K562 (cell line): ENCODE results near the gene TRIOBP. TPM values are rescaled to one million over a fixed set of nuclear protein-coding genes. Genes with fewer than 3 reads are reported as not detected.

Source experiments
- ATAC-seq: fragments of 200-7000 bp; cut with Tn5 transposase; 3 replicates; pipeline ENCODE4 v1.9.1; 2020; ENCODE audit warnings: moderate library complexity
- BruUV-seq: library from RNA; stranded (reverse); fragments of 400-500 nt; replicated peaks from 2 replicates; lab custom pipeline; 2021; lab: Mats Ljungman, UMichigan
- CTCF ChIA-PET: fragments of 300-600 bp; formaldehyde crosslinking; extraction: SDS; loops from one replicate; lab custom pipeline; 2021; ENCODE audit warnings: low intra/inter-chr PET ratio; lab: Yijun Ruan, JAX
- POLR2A ChIA-PET: fragments of 300-600, 350-650 bp; sonication (Branson Sonifier 250); formaldehyde crosslinking; extraction: SDS; loops from one replicate; lab custom pipeline; 2021; ENCODE audit warnings: antibody characterized with exemption, inconsistent platforms; lab: Yijun Ruan, JAX
- DNase-seq, 4 experiments: peaks; one replicate each; pipeline versions ENCODE4 v3.0.0 to v3.0.0-alpha.2; 2011 to 2018; ENCODE audit warnings: low spot score in 3 of 4, mixed read lengths in 3 of 4; ENCODE audit errors: extremely low read depth in 1 of 4
- FAIRE-seq: peaks from 2 replicates; lab custom pipeline; 2011; peaks lifted over from hg19 to GRCh38; lab: Jason Lieb, UNC
- H2AFZ ChIP-seq: 2 replicates; pipeline ENCODE4 v1.6.0; 2011; ENCODE audit warnings: low read depth, low read length, control low read depth, inconsistent platforms
- H3K27ac ChIP-seq: fragments of 200-600 bp; 3 replicates; pipeline ENCODE4 v1.8.0; 2011; ENCODE audit warnings: low read depth, mild to moderate bottlenecking, control low read depth, inconsistent platforms, low read length, moderate library complexity, mixed read lengths; ENCODE audit errors: extremely low read depth
- H3K27me3 ChIP-seq, 2 experiments: fragments of 300-600 bp in 1 of 2; 2 replicates in 1 of 2; 3 replicates in 1 of 2; pipeline versions ENCODE4 v1.6.0 to v1.8.0; 2011; ENCODE audit warnings: inconsistent platforms in 2 of 2, low read length in 2 of 2, mild to moderate bottlenecking in 1 of 2, mixed read lengths in 1 of 2, moderate library complexity in 1 of 2; ENCODE audit not compliant: control insufficient read depth in 2 of 2, insufficient read depth in 2 of 2
- H3K36me3 ChIP-seq: fragments of 300-600 bp; 3 replicates; pipeline ENCODE4 v1.8.0; 2011; ENCODE audit warnings: mild to moderate bottlenecking, low read length, inconsistent platforms; ENCODE audit not compliant: control insufficient read depth, insufficient read depth
- H3K4me1 ChIP-seq, 2 experiments: fragments of 200-600 bp in 1 of 2; replicated peaks in 1 of 2; 2 replicates in 1 of 2; 3 replicates in 1 of 2; pipeline versions ENCODE4 v1.5.1 to v1.8.0; 2011; ENCODE audit warnings: inconsistent platforms in 2 of 2, low read length in 2 of 2, mild to moderate bottlenecking in 1 of 2, mixed read lengths in 1 of 2, moderate library complexity in 1 of 2; ENCODE audit not compliant: control insufficient read depth in 2 of 2, insufficient read depth in 2 of 2
- H3K4me2 ChIP-seq: 2 replicates; pipeline ENCODE4 v1.6.1; 2011; ENCODE audit warnings: low read length, control low read depth, inconsistent platforms, mixed read lengths; ENCODE audit not compliant: insufficient read depth
- H3K4me3 ChIP-seq: fragments of 200-600 bp; sonication (generic), shearing (Covaris generic); 2 replicates; pipeline ENCODE4 v1.5.1; 2016; ENCODE audit warnings: control low read depth, inconsistent platforms
- H3K79me2 ChIP-seq: fragments of 200-600 bp; 3 replicates; pipeline ENCODE4 v1.8.0; 2011; ENCODE audit warnings: low read length, inconsistent platforms; ENCODE audit not compliant: control insufficient read depth, insufficient read depth
- H3K9ac ChIP-seq, 2 experiments: 2 replicates each; pipeline versions ENCODE4 v1.6.0 to v1.6.1; 2011; ENCODE audit warnings: low read depth in 2 of 2, low read length in 2 of 2, control low read depth in 1 of 2, inconsistent platforms in 1 of 2, mild to moderate bottlenecking in 1 of 2, mixed read lengths in 1 of 2; ENCODE audit not compliant: insufficient read depth in 1 of 2
- H3K9me1 ChIP-seq: one replicate; pipeline ENCODE4 v1.6.0; 2011; ENCODE audit warnings: inconsistent platforms, mild to moderate bottlenecking, low read length, moderate library complexity; ENCODE audit not compliant: control insufficient read depth, insufficient read depth
- H3K9me3 ChIP-seq: replicated peaks from 2 replicates; pipeline ENCODE4 v1.5.1; 2011; ENCODE audit warnings: low read depth, low read length, inconsistent platforms; ENCODE audit not compliant: control insufficient read depth, insufficient read depth
- H4K20me1 ChIP-seq: replicated peaks from 2 replicates; pipeline ENCODE4 v1.6.1; 2011; ENCODE audit warnings: low read length, inconsistent platforms, mixed read lengths; ENCODE audit not compliant: control insufficient read depth, insufficient read depth
- ARID1B ChIP-seq: fragments of 450-650 bp; IDR thresholded peaks from 2 replicates; pipeline ENCODE4 v1.6.1; 2016; ENCODE audit warnings: antibody characterized with exemption, mild to moderate bottlenecking, inconsistent platforms
- CEBPG ChIP-seq, 3 experiments: fragments of 200-800 bp in 1 of 3; sonication (Bioruptor generic) in 1 of 3; sonication (generic) in 1 of 3; formaldehyde crosslinking in 1 of 3; IDR thresholded peaks in 2 of 3; conservative IDR thresholded peaks in 1 of 3; 2 replicates each; pipeline versions ENCODE4 v1.6.1 to v1.8.0; 2016 to 2022; ENCODE audit warnings: missing compliant biosample characterization in 2 of 3, missing genetic modification characterization in 2 of 3, mild to moderate bottlenecking in 1 of 3, missing genetic modification reagents in 1 of 3
- DACH1 ChIP-seq: fragments of 450-650 bp; IDR thresholded peaks from 2 replicates; pipeline ENCODE4 v1.6.1; 2018; ENCODE audit not compliant: partially characterized antibody
- DIDO1 ChIP-seq: fragments of 450-650 bp; IDR thresholded peaks from 2 replicates; pipeline ENCODE4 v1.6.1; 2016; ENCODE audit warnings: low read depth, missing biosample characterization, missing genetic modification characterization
- E2F1 ChIP-seq: sonication (generic); formaldehyde crosslinking; IDR thresholded peaks from 2 replicates; pipeline ENCODE4 v1.8.1; 2023; ENCODE audit warnings: mild to moderate bottlenecking, missing genetic modification reagents, moderate library complexity
- FIP1L1 ChIP-seq: fragments of 200-400 bp; formaldehyde crosslinking; IDR thresholded peaks from 2 replicates; pipeline ENCODE4 v1.6.1; 2018; ENCODE audit warnings: mild to moderate bottlenecking, low read depth, low read length; ENCODE audit not compliant: poor library complexity, severe bottlenecking
- GABPB1 ChIP-seq: sonication (generic); formaldehyde crosslinking; IDR thresholded peaks from 2 replicates; pipeline ENCODE4 v1.8.0; 2022; ENCODE audit warnings: mild to moderate bottlenecking, missing genetic modification reagents
- GATAD2B ChIP-seq: fragments of 450-650 bp; IDR thresholded peaks from 2 replicates; pipeline ENCODE4 v1.6.1; 2017; ENCODE audit warnings: mild to moderate bottlenecking, borderline replicate concordance
- MAFG ChIP-seq: fragments of 450-650 bp; conservative IDR thresholded peaks from 2 replicates; pipeline ENCODE4 v1.6.1; 2016; ENCODE audit warnings: missing genetic modification characterization, missing compliant biosample characterization
- MBD2 ChIP-seq: sonication (generic); IDR thresholded peaks from 2 replicates; pipeline ENCODE4 v1.6.1; 2016; ENCODE audit warnings: low read depth, borderline replicate concordance
- PHB2 ChIP-seq: fragments of 450-650 bp; IDR thresholded peaks from 2 replicates; pipeline ENCODE4 v1.6.1; 2017; ENCODE audit warnings: low read depth
- RBBP5 ChIP-seq: fragments of 200-600 bp; sonication (generic); IDR thresholded peaks from 2 replicates; pipeline ENCODE4 v1.6.1; 2012; ENCODE audit warnings: borderline replicate concordance, mild to moderate bottlenecking, low read length, control low read depth, inconsistent platforms; ENCODE audit not compliant: insufficient read depth, poor library complexity, severe bottlenecking
- TBL1XR1 ChIP-seq, 2 experiments: IDR thresholded peaks; 2 replicates each; pipeline ENCODE4 v1.6.1; 2012; ENCODE audit warnings: improper control_type of control experiment in 2 of 2, low read length in 2 of 2, mild to moderate bottlenecking in 1 of 2
- ZNF12 ChIP-seq: sonication (generic); formaldehyde crosslinking; IDR thresholded peaks from 2 replicates; pipeline ENCODE4 v1.4.0; 2020; ENCODE audit warnings: mild to moderate bottlenecking, missing genetic modification reagents
- ZNF76 ChIP-seq: fragments of 250-450 bp; sonication (Bioruptor Pico); IDR thresholded peaks from 2 replicates; pipeline ENCODE4 v1.4.0; 2020; ENCODE audit warnings: mild to moderate bottlenecking, moderate library complexity, borderline replicate concordance
- WGBS: fragments of 100-300 bp; shearing (Covaris generic); methylation state at CpG from one replicate; pipeline ENCODE4 v1.1.6; 2016; ENCODE audit warnings: low coverage, mixed read lengths; ENCODE audit not compliant: insufficient coverage; ENCODE audit errors: missing lambda C conversion rate; 5-methylcytosine and 5-hydroxymethylcytosine counted together
- in situ Hi-C: fragments of 300-500 bp; cut with MboI; formaldehyde crosslinking; loops from 4 replicates; pipeline ENCODE4 v1.15.0; 2018; ENCODE audit warnings: inconsistent platforms, mixed read lengths
- intact Hi-C: fragments of 100-400 bp; cut with micrococcal nuclease; formaldehyde crosslinking; loops from 2 replicates; pipeline ENCODE4 v1.14.2; 2022
- polyA plus RNA-seq, 8 experiments: library from polyadenylated mRNA; depleted of rRNA in 4 of 8; stranded (reverse) in 5 of 8; unstranded in 3 of 8; fragments of >200 nt; fragmentation: Nextera tagmentation in 2 of 8; fragmentation: Illumina TruSeq in 1 of 8; extraction: Ambion mirVana in 2 of 8; extraction: Trizol in 1 of 8; gene quantifications; 2 replicates each; pipeline versions ENCODE4 v1.2.1 to v1.2.3, GENCODE V29; 2011 to 2014; ENCODE audit warnings: inconsistent platforms in 1 of 8, missing spikeins in 1 of 8
- total RNA-seq, 7 experiments: library from RNA; depleted of rRNA in 6 of 7; stranded (reverse); fragments of >200 nt in 6 of 7; fragmentation: Illumina TruSeq in 2 of 7; extraction: Trizol in 2 of 7; gene quantifications; 2 replicates each; pipeline versions ENCODE4 v1.2.1 to v1.2.3, GENCODE V29; 2011 to 2021; ENCODE audit warnings: low replicate concordance in 1 of 7
- TF ChIP-seq, protein P1 (sequence below), 2 experiments: fragments of 150-350 bp in 1 of 2; IDR thresholded peaks; 2 replicates each; pipeline ENCODE4 v1.6.1; 2012 to 2016; ENCODE audit warnings: low read depth in 2 of 2, low read length in 2 of 2, mild to moderate bottlenecking in 1 of 2, moderate library complexity in 1 of 2

The TRIOBP gene
- total and polyA plus RNA-seq, 9 of the 15 experiments (the other 6 are each of a cell fraction or from before 2014, with no cell fraction given) = 0.24 to 13.8 (median 5.5) TPM

GRCh38 chr22:37807410-37808293 lies 110.8 kb downstream of the TRIOBP start, which contains the start of gene GCAT:
Gene GCAT (plus strand): TSS chr22:37807934. CDS start chr22:37807968, 34 bp downstream.
- BruUV-seq = no TSS peak
- peak within 1 kb of the TSS; percentile 64 for H3K4me3 ChIP-seq
- peak within 1 kb of the TSS; percentile 93 for H2AFZ ChIP-seq
- POLR2A ChIA-PET = interaction anchor here (0.5 to 4.5 kb wide), 7 partner anchors 10 to 89 kb away, joined by 3 to 34 read pairs (median 4); partner anchors contain the start of gene ANKRD54
- peaks cover 18% of the 10 kb centered on the region; the same call in 2 of the 3 replicates for H3K36me3 ChIP-seq
- H3K27ac ChIP-seq = peak within 1 kb of the TSS; percentile 69
- peak within 1 kb of the TSS; percentile 79 for H3K4me2 ChIP-seq
- H3K9me1 ChIP-seq = no peaks in the 10 kb centered on the region
- ATAC-seq (peak; percentile 93), DNase-seq (peak; percentile 97), FAIRE-seq (peak; percentile 92)
- H4K20me1 ChIP-seq = no peaks in the 10 kb centered on the region
- peak within 1 kb of the TSS; percentile 78 to 97 for H3K9ac ChIP-seq
- in situ Hi-C loops = no loop called here
- intact Hi-C loops = no loop called here
- H3K9me3 ChIP-seq = no peaks in the 10 kb centered on the region
- H3K27me3 ChIP-seq = no peaks in the 10 kb centered on the region
- WGBS = 2% methylated on average over 22 of the region's 73 CpGs
- H3K79me2 ChIP-seq = peaks cover 33% of the 10 kb centered on the region
- peaks cover 32 to 50% of the 10 kb centered on the region in 2 experiments for H3K4me1 ChIP-seq
- CTCF ChIA-PET = interaction anchor here (0.6 kb wide), 1 partner anchor 55 kb away, joined by 3 read pairs; no protein-coding TSS in a partner anchor
- TF ChIP-seq MAFG (tag) = no peak
- TF ChIP-seq, protein P1, sequence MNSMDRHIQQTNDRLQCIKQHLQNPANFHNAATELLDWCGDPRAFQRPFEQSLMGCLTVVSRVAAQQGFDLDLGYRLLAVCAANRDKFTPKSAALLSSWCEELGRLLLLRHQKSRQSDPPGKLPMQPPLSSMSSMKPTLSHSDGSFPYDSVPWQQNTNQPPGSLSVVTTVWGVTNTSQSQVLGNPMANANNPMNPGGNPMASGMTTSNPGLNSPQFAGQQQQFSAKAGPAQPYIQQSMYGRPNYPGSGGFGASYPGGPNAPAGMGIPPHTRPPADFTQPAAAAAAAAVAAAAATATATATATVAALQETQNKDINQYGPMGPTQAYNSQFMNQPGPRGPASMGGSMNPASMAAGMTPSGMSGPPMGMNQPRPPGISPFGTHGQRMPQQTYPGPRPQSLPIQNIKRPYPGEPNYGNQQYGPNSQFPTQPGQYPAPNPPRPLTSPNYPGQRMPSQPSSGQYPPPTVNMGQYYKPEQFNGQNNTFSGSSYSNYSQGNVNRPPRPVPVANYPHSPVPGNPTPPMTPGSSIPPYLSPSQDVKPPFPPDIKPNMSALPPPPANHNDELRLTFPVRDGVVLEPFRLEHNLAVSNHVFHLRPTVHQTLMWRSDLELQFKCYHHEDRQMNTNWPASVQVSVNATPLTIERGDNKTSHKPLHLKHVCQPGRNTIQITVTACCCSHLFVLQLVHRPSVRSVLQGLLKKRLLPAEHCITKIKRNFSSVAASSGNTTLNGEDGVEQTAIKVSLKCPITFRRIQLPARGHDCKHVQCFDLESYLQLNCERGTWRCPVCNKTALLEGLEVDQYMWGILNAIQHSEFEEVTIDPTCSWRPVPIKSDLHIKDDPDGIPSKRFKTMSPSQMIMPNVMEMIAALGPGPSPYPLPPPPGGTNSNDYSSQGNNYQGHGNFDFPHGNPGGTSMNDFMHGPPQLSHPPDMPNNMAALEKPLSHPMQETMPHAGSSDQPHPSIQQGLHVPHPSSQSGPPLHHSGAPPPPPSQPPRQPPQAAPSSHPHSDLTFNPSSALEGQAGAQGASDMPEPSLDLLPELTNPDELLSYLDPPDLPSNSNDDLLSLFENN (IDR thresholded peaks at IDR 0.05; ENCODE audit: low read depth in 2 of 2, low read length in 2 of 2) = no peak
- TF ChIP-seq ZNF76 (CRISPR knock-in tag) = no peak
- no peak for TF ChIP-seq CEBPG (CRISPR knock-in tag; IDR thresholded peaks at IDR 0.05)
- no peak for TF ChIP-seq CEBPG (tag; conservative IDR thresholded peaks at IDR 0.05 in 1 of 2, IDR thresholded peaks at IDR 0.05 in 1 of 2)
- TF ChIP-seq DACH1 = no peak
- no peak for TF ChIP-seq ZNF12
- peak; percentile 35; the same call in 1 of the 2 replicates for TF ChIP-seq GABPB1
- TF ChIP-seq MBD2 = no peak
- TF ChIP-seq RBBP5 = peak; percentile 84
- no peak for TF ChIP-seq PHB2
- no peak for TF ChIP-seq TBL1XR1 (IDR thresholded peaks at IDR 0.05; ENCODE audit: low read length in 2 of 2)
- no peak for TF ChIP-seq E2F1 (CRISPR knock-in tag)
- peak; percentile 64 for TF ChIP-seq FIP1L1
- no peak; the same call in 1 of the 2 replicates for TF ChIP-seq GATAD2B
- TF ChIP-seq DIDO1 (tag) = no peak
- peak; percentile 47 for TF ChIP-seq ARID1B
